SK-N-SH (cell line): Measurements from ENCODE around the gene IL17RA.

Source experiments
- CTCF ChIP-seq: fragments of 200-600 bp; sonication (generic); IDR thresholded peaks from 2 replicates; pipeline ENCODE4 v1.6.1; 2017; ENCODE audit warnings: antibody characterized with exemption, mild to moderate bottlenecking, moderate library complexity
- EP300 ChIP-seq, 2 experiments: IDR thresholded peaks; 2 replicates each; pipeline versions ENCODE4 v1.4.0 to v1.6.1; 2012; ENCODE audit warnings: borderline replicate concordance in 1 of 2, low read depth in 1 of 2, low read length in 1 of 2
- MAX ChIP-seq: IDR thresholded peaks from 2 replicates; pipeline ENCODE4 v1.4.0; 2012; ENCODE audit warnings: low read depth
- NFIC ChIP-seq: IDR thresholded peaks from 2 replicates; pipeline ENCODE4 v1.4.0; 2012; ENCODE audit warnings: borderline replicate concordance
- RCOR1 ChIP-seq: fragments of 150-350 bp; IDR thresholded peaks from 2 replicates; pipeline ENCODE4 v1.6.1; 2017; ENCODE audit warnings: antibody characterized with exemption, low read length
- TCF12 ChIP-seq: IDR thresholded peaks from 2 replicates; pipeline ENCODE4 v1.4.0; 2012
- YY1 ChIP-seq: IDR thresholded peaks from 2 replicates; pipeline ENCODE4 v1.4.0; 2012; ENCODE audit warnings: low read depth, mild to moderate bottlenecking

DNA sequence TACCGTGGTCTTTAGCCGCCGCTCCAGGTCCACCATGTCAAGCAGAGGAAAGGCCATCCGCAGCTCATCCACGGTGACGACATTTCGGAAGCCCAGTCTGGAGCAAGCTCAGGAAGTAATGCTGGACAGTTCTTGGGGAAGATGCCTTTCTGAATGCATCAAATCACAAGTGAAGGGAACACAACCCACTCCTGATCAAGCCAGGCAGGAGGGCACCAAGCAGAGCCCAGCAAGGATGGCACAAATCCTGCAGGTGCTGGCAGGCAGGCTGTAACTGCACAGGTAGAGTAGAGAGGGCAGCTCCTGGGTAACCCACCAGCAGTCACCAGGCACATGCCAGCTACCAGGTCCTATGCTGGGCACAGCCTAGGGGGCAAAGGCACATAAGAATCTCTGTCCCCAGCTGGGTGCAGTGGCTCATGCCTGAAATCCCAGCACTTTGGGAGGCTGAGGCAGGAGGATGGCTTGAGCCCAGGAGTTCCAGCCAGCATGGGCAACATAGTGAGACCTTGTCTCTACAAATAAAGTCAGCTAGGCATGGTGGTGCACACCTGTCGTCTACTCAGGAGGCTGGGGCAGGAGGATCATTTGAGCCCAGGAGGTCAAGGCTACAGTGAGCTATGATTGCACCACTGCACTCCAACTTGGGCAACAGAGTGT, 60.4 kb downstream of the IL17RA start:
- TF ChIP-seq CTCF (no peak), EP300 (IDR thresholded peaks at IDR 0.05; ENCODE audit: borderline replicate concordance in 1 of 2, low read depth in 1 of 2, low read length in 1 of 2) (no peak), RCOR1 (no peak), TCF12 (no peak), YY1 (no peak), MAX (no peak), NFIC (no peak)
